ENCODE data around the gene RPL18A. TPM values are rescaled to one million over a fixed set of nuclear protein-coding genes. Genes with fewer than 3 reads are reported as not detected.
"Not testable (repeated sequence)": the region's sequence is repeated elsewhere in the genome, so short reads cannot be mapped to it uniquely, and the experiment has no call there.

RPL18A gene
- total and polyA plus RNA-seq, 2 experiments from 2014 or later, result 1,314 to 2,829 TPM

- no peaks in the 10 kb centered on the region for H3K9me2 ChIP-seq (ENCODE audit: insufficient read depth)
- H3K4me1 Mint-ChIP-seq, result no peaks in the 10 kb centered on the region
- no peak overlapping the region for H3K27ac ChIP-seq (ENCODE audit: low read depth)
- H3K4me3 ChIP-seq, result no peak overlapping the region
- H4K20me1 ChIP-seq (replicated peaks; ENCODE audit: insufficient read depth), result no peaks in the 10 kb centered on the region; the same call in 1 of the 2 replicates
- no peaks in the 10 kb centered on the region for H3K36me3 Mint-ChIP-seq (ENCODE audit: low read depth)
- no peak overlapping the region for H3K4me3 Mint-ChIP-seq
- no peak for ATAC-seq
- peaks cover 9% of the 10 kb centered on the region for H3K27me3 Mint-ChIP-seq (ENCODE audit: insufficient read depth, low read depth, poor library complexity)
- no peaks in the 10 kb centered on the region for H3K27me3 ChIP-seq (ENCODE audit: insufficient read depth)
- H2AFZ ChIP-seq, result no peak overlapping the region
- H3K4me2 ChIP-seq, result no peak overlapping the region
- H3F3A ChIP-seq (replicated peaks; ENCODE audit: low read depth), result no peaks in the 10 kb centered on the region
- H3K79me2 ChIP-seq (replicated peaks; ENCODE audit: insufficient read depth), result no peaks in the 10 kb centered on the region
- H3K27ac Mint-ChIP-seq, result no peak overlapping the region
- no peak for DNase-seq (ENCODE audit: low spot score)
- no peak for TF ChIP-seq CREB1 (CRISPR knock-in tag; IDR thresholded peaks at IDR 0.05; ENCODE audit: low read depth)
- H3K36me3 ChIP-seq (ENCODE audit: insufficient read depth), result no peaks in the 10 kb centered on the region
- H3K9me3 Mint-ChIP-seq, result no peaks in the 10 kb centered on the region; the same call in 2 of the 3 replicates
- H3K4me1 ChIP-seq (ENCODE audit: insufficient read depth), result no peaks in the 10 kb centered on the region; the same call in 1 of the 2 replicates
Observed at GRCh38 chr19:17886515-17886914, 26.8 kb downstream of the RPL18A start.

- not testable (repeated sequence) for H3K9me2 ChIP-seq (ENCODE audit: insufficient read depth); H3K27me3 ChIP-seq (ENCODE audit: insufficient read depth); H3K79me2 ChIP-seq (replicated peaks; ENCODE audit: insufficient read depth); H3F3A ChIP-seq (replicated peaks; ENCODE audit: low read depth); H3K4me1 Mint-ChIP-seq; H3K27ac ChIP-seq (ENCODE audit: low read depth); H3K27ac Mint-ChIP-seq; H2AFZ ChIP-seq; H3K4me2 ChIP-seq; H3K36me3 ChIP-seq (ENCODE audit: insufficient read depth); H4K20me1 ChIP-seq (replicated peaks; ENCODE audit: insufficient read depth); H3K4me1 ChIP-seq (ENCODE audit: insufficient read depth); H3K9me3 Mint-ChIP-seq; DNase-seq (ENCODE audit: low spot score); ATAC-seq; H3K36me3 Mint-ChIP-seq (ENCODE audit: low read depth); H3K4me3 ChIP-seq; H3K4me3 Mint-ChIP-seq
- peaks cover 10% of the 10 kb centered on the region for H3K27me3 Mint-ChIP-seq (ENCODE audit: insufficient read depth, low read depth, poor library complexity)
Observed at GRCh38 chr19:17887221-17887620, 27.5 kb downstream of the RPL18A start.

GRCh38 chr19:17888260-17888659 is 28.6 kb downstream of the RPL18A start:
- Histone ChIP-seq H3K79me2 (replicated peaks; ENCODE audit: insufficient read depth) (no peaks in the 10 kb centered on the region), H3K4me3 (no peak overlapping the region), H3K27me3 (ENCODE audit: insufficient read depth) (no peaks in the 10 kb centered on the region), H2AFZ (no peak overlapping the region), H3K4me2 (no peak overlapping the region), H3K27ac (ENCODE audit: low read depth) (no peak overlapping the region), H3K4me1 (ENCODE audit: insufficient read depth) (peaks cover 7% of the 10 kb centered on the region; the same call in 1 of the 2 replicates), H4K20me1 (replicated peaks; ENCODE audit: insufficient read depth) (no peaks in the 10 kb centered on the region; the same call in 1 of the 2 replicates), H3F3A (replicated peaks; ENCODE audit: low read depth) (no peaks in the 10 kb centered on the region), H3K36me3 (ENCODE audit: insufficient read depth) (no peaks in the 10 kb centered on the region), H3K9me2 (ENCODE audit: insufficient read depth) (no peaks in the 10 kb centered on the region)
- Mint-ChIP-seq H3K4me1 (no peaks in the 10 kb centered on the region; the same call in 2 of the 3 replicates), H3K9me3 (no peaks in the 10 kb centered on the region; the same call in 2 of the 3 replicates), H3K27ac (no peak overlapping the region), H3K27me3 (ENCODE audit: insufficient read depth, low read depth, poor library complexity) (peaks cover 13% of the 10 kb centered on the region), H3K36me3 (ENCODE audit: low read depth) (no peaks in the 10 kb centered on the region), H3K4me3 (no peak overlapping the region)
- ATAC-seq, result no peak
- DNase-seq (ENCODE audit: low spot score), result no peak
- TF ChIP-seq JUNB (IDR thresholded peaks at IDR 0.05; ENCODE audit: unreplicated experiment) (no peak), POLR2AphosphoS5 (IDR thresholded peaks at IDR 0.05; ENCODE audit: low read depth) (no peak), ZNF462 (CRISPR knock-in tag; IDR thresholded peaks at IDR 0.05) (no peak), STAT1 (IDR thresholded peaks at IDR 0.05; ENCODE audit: unreplicated experiment) (no peak), CREB1 (CRISPR knock-in tag; IDR thresholded peaks at IDR 0.05; ENCODE audit: low read depth) (no peak), ZNF114 (CRISPR knock-in tag; IDR thresholded peaks at IDR 0.05) (no peak), ETS1 (IDR thresholded peaks at IDR 0.05) (no peak), CTCF (conservative IDR thresholded peaks at IDR 0.05; ENCODE audit: low read depth in 2 of 2) (no peak)

Measured in GM23338 (cell line).